HG03378 (cell line): Measurements from ENCODE around the gene SLC35E3.

Experiments used
- ATAC-seq: cut with Tn5 transposase; IDR thresholded peaks from one replicate; pipeline ENCODE4 v1.9.1; 2021; ENCODE audit warnings: mild to moderate bottlenecking, moderate library complexity; ENCODE audit not compliant: unreplicated experiment

SLC35E3 gene

DNA sequence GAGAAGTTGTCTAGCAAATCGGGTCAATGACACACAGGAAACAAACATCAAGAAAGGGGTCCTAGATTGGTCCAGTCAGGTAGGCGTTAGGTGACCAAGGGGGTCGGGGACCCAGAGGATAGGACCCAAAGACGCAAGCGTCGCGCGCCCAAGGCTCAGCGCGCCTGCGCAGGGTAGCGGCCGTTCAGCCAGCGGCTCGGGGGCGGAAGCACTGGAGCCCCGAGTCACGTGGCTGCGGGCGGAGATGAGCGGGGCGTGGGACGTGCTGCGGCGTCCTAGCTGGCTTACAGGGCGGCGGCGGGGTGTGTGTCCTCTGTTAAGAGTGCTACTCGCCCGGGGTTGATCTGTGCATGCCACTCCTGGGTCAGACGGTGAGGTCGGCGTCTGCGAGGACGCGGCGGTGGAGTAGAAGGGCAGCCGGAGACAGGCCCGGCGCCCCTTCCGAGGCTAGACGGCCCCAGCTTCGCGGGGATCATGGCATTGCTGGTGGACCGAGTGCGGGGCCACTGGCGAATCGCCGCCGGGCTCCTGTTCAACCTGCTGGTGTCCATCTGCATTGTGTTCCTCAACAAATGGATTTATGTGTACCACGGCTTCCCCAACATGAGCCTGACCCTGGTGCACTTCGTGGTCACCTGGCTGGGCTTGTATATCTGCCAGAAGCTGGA, at the start of gene SLC35E3:
Gene SLC35E3 (plus strand): TSS at position 273 of the 668 bp plus-strand sequence. CDS start 202 bp downstream, at position 475.
- peak; percentile 86 for ATAC-seq

DNA sequence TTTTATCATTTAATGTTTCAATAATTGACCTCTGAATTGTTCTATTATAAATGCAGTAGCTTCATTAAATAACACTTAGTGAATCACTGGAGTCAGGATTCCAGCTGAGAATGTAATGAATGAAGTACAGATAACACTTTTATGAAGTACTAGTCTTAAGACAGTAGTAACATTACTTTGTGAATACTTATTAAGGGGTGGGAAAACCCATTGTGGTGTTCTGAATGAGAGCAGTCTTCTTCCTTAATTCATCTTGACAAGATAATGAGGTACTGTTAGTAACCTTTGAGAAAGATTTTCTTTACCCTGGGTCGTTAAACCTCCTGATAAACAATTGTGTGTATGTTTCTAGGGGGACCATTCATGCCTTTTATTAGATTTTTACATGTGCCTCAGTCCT, 46.5 kb upstream of the SLC35E3 start:
- no peak for ATAC-seq

DNA sequence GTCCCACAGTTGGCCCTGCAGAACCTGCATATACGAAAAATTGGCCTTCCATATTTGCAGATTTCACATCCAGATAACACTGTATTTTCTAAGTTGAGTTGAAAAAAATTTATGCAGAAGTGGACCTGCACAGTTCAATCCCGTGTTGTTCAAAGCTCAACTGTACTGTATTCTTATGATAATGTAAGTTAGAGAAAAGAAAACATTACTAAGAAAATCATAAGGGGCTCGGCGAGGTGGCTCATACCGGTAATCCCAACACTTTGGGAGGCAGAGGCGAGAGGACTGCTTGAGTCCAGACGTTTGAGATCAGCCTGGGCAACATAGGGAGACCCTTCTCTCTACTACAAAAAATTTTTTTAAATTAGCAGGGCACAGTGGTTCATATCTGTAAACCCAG, 18.2 kb upstream of the SLC35E3 start:
- no peak for ATAC-seq

DNA sequence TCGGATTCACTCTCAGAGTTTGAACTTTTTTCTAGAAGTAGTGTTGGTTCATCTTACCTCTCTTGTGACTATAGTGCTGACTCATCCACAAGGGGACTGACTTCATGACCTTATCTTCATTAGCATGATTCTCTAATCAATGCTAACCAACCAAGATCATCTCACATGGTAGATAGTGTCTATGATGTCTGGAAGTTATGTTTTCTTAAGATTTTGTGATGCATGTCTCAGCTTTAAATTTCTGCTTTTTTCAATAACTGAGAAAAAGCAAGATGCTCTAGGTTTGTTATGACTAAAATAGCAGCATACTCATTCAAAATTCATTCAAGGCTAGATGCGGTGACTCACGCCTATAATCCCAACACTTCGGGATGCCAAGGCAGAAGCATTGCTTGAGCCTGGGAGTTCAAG, 12.3 kb upstream of the SLC35E3 start:
- ATAC-seq: no peak

DNA sequence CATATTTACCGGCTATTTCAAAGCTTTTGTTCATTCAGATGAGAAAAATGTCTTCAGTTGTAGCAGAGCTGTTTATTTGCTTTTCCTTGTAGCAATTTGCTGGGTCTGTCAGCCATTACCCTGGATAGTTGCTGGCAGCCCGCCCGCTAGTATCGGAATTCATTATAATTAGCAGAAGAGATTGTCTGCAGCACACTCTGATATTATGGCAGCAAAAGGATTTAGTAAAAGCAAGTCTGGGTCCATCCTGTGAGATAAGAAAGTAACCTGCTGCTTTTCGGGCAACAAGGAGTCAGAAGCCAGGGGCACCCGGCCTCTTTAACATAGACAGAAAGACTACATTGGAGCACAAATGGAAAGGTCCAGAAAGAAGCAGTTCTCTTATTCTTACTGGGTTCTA, 6.1 kb upstream of the SLC35E3 start:
- ATAC-seq: no peak

DNA sequence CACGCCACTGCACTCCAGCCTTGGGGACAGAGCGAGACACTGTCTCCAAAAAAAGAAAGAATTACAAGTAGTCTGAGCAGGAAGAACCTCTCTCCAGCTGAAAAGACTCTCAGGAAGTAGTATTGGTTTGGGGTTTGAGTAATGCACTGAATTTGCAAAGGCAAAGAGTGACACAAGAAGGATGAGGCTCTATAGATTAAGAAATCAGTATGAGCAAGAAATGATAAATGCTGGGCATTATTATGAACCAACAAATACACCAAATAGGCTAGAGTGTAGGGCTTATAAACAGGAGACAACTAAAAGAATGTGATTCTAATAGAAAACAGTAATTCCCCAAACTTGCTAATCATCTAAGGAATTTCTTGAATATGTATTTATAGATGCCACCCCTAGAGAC, 2.6 kb upstream of the SLC35E3 start:
- no peak for ATAC-seq

DNA sequence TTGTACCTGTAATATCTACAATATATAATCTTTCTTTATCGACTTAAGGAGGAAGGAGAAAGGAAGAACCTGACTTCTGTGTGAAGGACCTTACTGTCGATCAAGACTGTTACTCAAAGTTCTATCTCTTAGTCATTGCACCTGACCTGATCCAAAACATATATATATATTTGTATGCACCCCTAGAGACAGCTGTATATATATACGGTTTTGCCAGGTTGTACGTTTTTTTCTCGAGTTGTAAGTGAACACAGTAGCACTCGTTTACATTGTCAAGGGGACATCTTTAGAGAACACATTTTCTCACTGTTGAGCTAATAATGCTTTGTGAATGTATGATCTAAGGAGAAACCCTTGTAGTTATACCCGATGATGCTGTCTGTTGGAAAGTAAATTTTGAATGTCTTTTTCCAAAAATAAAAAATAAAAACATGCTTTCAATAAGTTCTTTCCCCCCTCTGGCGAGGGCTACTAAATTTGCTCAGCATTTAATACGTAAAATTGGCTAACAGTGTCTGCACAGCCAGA, 536 bp upstream of the SLC35E3 start:
- no peak for ATAC-seq

DNA sequence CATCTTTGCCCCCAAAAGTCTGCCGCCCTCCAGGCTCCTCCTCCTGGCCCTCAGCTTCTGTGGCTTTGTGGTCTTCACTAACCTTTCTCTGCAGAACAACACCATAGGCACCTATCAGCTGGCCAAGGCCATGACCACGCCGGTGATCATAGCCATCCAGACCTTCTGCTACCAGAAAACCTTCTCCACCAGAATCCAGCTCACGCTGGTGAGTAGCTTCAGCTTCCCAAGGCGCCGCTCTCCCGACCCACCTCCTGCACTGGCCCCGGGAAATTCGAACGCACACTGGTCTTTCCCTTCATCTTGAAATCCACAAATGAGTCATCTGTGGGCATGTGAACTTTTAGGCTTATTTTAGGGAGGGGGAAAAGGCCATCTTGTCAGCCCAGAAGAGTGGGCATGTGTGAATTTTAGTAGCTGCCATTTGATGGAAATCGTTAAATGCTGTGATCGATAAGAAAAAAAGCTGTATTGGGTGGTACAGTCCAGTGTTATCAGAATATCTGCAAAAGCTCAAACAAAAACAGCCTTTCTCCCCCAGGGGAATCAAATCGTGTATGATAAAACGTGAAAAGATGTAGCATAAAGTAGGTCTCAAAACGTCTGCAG, 700 bp downstream of the SLC35E3 start:
- peak; percentile 38 for ATAC-seq

DNA sequence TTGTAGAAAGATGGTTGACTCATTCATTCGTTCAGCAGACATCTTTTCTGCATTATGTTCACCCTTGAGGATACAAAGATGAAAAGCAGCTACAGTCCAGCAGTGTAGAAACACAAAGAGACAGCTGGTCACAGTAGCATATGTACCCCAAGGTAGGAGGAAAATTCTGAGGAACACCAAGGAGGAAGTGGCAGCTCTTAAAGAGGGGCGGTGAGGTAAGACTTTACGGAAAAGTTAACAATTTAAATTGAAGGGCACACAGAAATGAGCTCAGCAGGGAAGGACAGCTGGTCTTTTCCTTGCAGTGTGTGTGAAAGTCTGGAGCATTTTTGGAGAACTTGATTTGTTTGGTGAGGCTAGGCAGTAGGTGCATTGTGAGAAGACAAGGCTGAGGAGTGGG, 3.5 kb downstream of the SLC35E3 start:
- ATAC-seq: no peak

DNA sequence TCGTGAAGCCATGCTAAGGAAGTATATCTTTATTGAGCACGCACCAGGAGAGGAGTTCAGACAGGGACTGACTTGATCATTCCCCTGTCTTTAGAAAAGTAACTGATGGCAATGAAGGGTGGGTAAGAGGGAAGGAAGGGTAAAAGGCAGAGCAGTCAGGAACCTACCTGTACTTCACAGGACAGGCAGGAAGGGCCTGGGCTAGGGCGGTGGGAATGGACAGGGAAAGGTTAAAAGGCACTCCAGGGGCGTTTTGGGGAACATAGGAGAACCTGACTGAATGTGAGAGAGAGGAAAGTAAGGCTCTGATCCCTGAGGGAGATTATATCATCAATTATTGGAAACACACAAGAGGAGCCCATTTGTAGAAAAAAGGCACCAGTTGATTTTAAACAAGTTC, 3.9 kb downstream of the SLC35E3 start:
- no peak for ATAC-seq

DNA sequence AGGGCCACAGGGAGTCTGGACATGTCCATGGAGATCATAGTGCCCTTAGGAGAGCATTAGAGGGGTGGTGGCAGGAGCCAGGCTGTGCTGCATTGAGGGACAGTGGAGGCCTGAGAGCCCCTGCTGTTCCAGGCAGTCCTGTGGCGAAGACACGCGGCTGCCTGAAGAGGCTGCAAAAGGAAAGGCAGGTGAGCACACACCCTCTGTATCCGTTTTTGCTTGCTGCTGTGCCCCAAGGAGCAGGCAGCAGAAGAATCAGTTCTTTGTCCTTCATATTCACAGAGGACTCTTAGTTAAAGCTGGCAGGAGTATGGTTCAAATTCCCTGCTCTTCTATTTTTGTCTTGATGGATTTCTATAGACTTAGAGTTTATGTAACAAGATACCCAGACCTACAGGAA, 4.5 kb downstream of the SLC35E3 start:
- no peak for ATAC-seq

DNA sequence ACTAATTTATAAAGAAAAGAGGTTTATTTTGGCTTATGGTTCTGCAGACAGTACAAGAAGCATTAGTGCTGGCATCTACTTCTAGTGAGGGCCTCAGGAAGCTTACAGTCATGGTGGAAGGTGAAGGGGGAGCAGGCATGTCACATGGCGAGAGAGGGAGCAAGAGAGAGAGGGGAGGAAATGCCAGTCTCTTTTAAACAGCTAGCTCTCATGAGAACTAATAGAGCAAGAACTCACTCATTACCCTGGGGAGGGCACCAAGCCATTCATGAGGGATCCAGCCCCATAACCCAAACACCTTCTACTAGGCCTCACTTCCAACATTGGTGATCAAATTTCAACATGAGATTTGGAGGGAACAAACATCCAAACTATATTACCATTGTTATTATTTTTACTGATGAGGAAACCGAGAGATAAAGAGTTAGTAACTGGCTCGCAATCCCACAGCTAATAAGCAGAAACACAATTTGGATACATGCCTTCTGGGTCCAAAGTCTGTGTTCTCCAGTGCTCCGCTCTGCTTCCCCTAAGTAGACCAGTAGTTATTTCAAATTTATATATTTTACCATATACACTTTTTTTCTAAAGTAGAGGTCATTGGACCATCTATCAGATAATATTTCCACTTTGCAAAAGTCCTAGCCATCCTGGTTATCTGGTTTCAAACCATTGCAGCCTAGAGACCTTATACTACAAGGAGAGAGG, 9.7 kb downstream of the SLC35E3 start:
- ATAC-seq: no peak

DNA sequence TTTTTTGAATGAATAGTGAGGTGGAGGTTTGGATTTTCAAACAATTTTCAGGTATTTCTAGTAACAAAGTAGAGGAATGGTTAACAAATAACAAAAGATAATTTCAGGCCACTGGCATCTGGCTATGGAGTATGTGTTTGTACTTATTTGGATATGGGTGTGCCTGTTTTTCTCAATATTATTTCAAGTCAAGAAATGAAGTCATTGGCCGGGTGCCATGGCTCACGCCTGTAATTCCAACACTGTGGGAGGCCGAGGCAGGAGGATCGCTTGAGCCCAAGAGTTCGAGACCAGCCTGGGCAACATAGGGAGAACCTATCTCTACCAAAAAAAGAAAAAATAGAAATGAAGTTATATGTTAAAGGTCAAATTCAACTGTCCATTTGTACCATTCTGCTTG, 13.9 kb downstream of the SLC35E3 start:
- ATAC-seq: no peak

DNA sequence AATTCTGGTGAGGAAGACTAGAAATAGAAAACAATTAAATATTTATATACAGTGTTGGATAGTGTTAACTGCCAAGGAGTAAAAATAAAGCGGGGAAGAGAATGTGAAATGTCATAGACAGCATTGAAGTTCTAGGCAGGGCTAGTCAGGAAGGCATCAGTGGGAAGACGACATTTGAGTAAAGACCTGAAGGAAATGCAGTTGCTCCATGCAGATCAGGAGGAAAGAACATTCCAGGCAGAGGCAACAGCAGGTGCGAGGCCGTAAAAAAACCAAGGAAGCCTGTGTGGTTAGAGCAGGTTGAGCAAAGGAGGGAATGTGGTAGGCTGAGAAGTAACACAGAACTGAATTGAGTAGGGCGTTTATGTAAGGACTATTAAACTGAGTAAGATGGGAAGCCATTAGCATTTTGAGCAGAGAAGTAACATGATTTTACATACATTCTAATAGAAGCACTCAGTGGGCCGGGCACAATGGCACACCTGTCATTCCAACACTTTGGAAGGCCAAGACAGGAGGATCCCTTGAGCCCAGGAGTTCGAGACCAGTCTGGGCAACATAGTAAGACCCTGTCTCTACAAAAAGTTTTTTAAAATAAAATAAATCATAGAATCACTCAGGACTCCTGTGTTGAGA, 14.9 kb downstream of the SLC35E3 start:
- no peak for ATAC-seq

DNA sequence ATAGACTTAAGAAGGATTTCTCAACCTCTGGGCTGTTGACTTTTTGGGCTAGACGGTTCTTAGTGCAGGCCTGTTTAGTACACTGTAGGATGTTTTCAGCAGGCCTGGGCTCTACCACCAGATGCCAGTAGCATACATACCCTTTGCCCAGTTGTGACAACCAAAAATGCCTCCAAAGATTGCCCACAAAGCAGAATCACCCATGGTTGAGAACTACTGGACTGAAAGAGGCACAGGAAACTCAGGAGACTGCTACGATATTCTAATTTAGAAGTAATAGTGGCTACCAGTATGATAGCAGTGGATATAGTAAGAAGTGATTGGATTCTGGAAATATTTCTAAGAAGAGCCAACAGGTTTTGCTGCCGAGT, 15.5 kb downstream of the SLC35E3 start:
- ATAC-seq: no peak

DNA sequence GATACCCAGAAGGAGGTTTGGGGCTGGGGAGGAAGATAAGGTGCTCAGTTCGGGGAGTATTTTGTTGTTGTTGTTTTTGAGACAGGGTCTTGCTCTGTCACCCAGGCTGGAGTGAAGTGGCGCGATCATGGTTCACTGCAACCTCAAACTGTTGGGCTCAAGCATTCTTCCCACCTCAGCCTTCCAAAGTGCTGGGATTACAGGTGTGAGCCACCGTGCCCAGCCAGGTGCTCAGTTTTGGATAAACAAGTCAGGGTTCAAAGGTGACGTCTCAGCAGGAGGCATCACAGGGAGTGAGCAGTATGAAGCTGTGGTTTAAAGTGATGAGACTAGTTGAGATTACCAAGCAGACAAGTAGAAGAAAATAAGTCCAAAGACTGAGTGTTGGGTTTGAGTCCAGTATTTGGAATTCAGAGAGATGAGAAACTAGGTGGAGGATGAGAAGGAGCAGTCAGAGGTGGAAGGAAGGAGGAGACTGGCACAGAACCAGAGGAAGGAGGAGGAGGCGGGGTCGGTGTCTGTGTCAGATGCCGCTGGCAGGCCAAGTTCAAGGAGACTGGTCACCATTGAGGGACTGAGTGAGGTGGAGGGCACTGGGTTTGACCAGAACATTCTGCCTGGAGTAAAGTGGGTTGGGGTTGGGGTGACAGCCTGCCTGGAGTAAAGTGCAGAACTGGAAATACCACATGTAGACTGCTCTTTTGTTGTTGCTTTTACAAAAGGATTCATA, 16.1 kb downstream of the SLC35E3 start:
- no peak for ATAC-seq

DNA sequence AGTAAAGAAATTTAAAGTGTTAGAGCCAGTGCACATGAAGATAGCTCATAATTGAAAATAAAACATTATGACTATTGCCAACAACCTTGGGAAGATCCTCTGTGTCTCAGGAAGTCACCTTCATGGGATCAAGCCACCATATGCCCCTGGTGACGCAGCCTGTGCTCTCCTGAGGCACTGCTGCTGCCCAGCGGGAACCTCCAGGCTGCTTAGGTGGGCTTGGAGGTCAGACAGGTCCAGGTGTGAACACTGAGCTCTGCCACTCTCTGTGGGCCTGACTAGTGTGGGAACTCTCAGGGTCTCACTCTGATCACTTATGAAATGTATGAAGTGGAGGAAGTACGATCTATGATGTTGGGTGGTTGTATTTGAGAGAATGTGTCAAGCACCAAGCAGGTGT, 16.7 kb downstream of the SLC35E3 start:
- no peak for ATAC-seq

DNA sequence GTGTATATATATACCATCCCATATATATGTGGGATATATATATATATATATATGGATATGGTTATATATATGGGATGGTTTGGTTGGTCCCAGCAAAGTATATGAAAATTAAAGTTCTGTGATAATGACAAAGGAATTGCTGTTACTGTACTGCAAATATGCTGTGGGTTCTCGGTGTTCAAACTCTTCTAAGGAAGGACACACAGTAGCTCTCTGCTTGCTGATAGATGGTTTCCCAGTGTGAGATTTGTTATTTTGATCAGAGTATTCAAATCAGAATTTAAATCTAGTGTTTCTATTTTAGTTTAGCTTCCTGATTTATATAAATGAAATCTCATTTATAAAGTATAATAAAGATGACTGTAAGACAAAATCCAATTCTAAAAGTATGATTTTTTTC, 19.7 kb downstream of the SLC35E3 start:
- ATAC-seq: no peak

DNA sequence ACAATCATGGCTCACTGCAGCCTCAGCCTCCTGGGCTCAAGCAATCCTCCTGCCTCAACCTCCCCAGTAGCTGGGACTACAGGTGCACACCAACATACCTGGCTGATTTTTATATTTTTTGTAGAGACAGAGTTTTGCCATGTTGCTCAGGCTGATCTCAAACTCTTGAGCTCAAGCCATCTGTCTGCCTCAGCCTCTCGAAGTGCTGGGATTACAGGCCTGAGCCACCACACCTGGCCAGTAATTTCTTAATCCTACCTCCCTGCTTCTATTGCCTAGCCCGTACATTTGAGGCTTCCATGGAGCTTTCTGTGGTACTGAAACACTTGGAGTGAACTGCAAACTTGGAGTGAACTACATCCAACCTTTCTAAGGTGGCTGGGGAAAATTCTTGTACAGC, 20.7 kb downstream of the SLC35E3 start:
- no peak for ATAC-seq

DNA sequence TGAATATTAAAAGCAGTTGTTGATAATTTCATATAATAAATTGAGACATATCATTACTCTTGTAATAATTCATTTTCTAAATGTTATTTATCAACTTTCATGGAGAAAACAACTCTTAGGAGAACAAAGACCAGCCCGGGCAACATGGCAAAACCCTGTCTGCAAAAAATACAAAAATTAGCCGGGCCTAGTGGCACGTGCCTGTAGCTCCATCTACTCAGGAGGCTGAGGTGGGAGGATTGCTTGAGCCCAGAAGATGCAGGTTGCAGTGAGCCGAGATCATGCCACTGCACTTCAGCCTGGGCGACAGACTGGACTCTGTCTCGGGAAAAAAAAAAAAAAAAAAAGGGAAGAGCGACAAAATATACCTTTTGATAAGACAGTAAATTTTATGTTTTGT, 21.2 kb downstream of the SLC35E3 start:
- no peak for ATAC-seq

DNA sequence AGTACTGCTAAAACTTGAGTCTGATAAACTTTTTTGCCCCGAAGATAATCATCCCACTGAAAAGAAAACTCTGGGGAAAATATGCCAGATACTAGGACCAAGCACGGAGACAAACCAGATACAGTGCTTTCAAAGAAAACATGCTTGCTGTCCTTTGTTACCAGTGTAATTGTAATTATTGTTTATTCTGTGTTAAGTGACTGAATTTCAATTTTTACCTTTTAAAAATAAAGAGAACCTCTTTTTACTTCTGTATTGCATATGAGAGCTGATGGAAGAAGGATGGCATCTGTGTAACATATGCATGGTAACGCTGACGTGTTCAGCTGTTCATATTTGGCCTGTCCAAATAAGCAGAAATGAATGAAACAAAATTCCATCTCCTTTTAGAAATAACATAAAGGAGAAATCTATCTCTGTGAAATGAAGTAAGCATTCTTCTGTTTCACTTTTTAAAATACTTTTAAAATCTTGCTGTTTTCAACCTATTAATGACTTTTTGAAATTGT, 22.5 kb downstream of the SLC35E3 start:
- no peak for ATAC-seq
